ENCODE measurements around the gene NACC2.

- TF ChIP-seq, protein P1, sequence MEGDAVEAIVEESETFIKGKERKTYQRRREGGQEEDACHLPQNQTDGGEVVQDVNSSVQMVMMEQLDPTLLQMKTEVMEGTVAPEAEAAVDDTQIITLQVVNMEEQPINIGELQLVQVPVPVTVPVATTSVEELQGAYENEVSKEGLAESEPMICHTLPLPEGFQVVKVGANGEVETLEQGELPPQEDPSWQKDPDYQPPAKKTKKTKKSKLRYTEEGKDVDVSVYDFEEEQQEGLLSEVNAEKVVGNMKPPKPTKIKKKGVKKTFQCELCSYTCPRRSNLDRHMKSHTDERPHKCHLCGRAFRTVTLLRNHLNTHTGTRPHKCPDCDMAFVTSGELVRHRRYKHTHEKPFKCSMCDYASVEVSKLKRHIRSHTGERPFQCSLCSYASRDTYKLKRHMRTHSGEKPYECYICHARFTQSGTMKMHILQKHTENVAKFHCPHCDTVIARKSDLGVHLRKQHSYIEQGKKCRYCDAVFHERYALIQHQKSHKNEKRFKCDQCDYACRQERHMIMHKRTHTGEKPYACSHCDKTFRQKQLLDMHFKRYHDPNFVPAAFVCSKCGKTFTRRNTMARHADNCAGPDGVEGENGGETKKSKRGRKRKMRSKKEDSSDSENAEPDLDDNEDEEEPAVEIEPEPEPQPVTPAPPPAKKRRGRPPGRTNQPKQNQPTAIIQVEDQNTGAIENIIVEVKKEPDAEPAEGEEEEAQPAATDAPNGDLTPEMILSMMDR (IDR thresholded peaks at IDR 0.05 in 8 of 11, conservative IDR thresholded peaks at IDR 0.05 in 3 of 11), result no peak
- no peak for TF ChIP-seq POLR2A (IDR thresholded peaks at IDR 0.05)
These were observed 97.7 kb downstream of the NACC2 start for GRCh38 chr9:135997090-135998015.
